OCI-LY1 (cell line): ENCODE measurements around the gene KRT5.

Source experiments
- H2AFZ ChIP-seq: fragments of 200-600 bp; sonication (generic), shearing (Covaris generic); 2 replicates; pipeline ENCODE4 v1.6.0; 2014; ENCODE audit warnings: antibody characterized with exemption, mild to moderate bottlenecking, low read length
- H3F3A ChIP-seq: fragments of 200-600 bp; sonication (generic), shearing (Covaris generic); 2 replicates; pipeline ENCODE4 v1.6.0; 2014; ENCODE audit warnings: mild to moderate bottlenecking, antibody characterized with exemption, low read length, moderate library complexity; ENCODE audit not compliant: insufficient read depth
- H3K27ac ChIP-seq: fragments of 200-600 bp; sonication (generic); 2 replicates; pipeline ENCODE4 v1.5.1; 2014; ENCODE audit warnings: low read length, mixed run types, mild to moderate bottlenecking, low read depth; ENCODE audit not compliant: poor library complexity, severe bottlenecking
- H3K27me3 ChIP-seq: fragments of 200-600 bp; sonication (generic); 2 replicates; pipeline ENCODE4 v1.6.0; 2014; ENCODE audit warnings: antibody characterized with exemption, mild to moderate bottlenecking, low read length, moderate library complexity; ENCODE audit not compliant: insufficient read depth
- H3K36me3 ChIP-seq: fragments of 200-600 bp; sonication (generic); 2 replicates; pipeline ENCODE4 v1.6.1; 2014; ENCODE audit warnings: mild to moderate bottlenecking, antibody characterized with exemption, low read length, moderate library complexity, mixed read lengths; ENCODE audit not compliant: insufficient read depth
- H3K4me1 ChIP-seq: fragments of 200-600 bp; sonication (generic); 2 replicates; pipeline ENCODE4 v1.5.1; 2014; ENCODE audit warnings: mild to moderate bottlenecking, low read length, moderate library complexity; ENCODE audit not compliant: insufficient read depth, severe bottlenecking
- H3K4me2 ChIP-seq: fragments of 200-600 bp; sonication (generic), shearing (Covaris generic); 2 replicates; pipeline ENCODE4 v1.6.1; 2014; ENCODE audit warnings: low read length
- H3K4me3 ChIP-seq: fragments of 200-600 bp; sonication (generic); 2 replicates; pipeline ENCODE4 v1.5.1; 2014; ENCODE audit warnings: low read length, low read depth, mild to moderate bottlenecking, mixed read lengths; ENCODE audit not compliant: poor library complexity, severe bottlenecking
- H3K79me2 ChIP-seq: fragments of 200-600 bp; shearing (Covaris generic); 2 replicates; pipeline ENCODE4 v1.6.1; 2016; ENCODE audit warnings: mixed run types, low read length, mixed read lengths; ENCODE audit not compliant: insufficient read depth
- H3K9ac ChIP-seq: fragments of 200-600 bp; sonication (generic), shearing (Covaris generic); 2 replicates; pipeline ENCODE4 v1.6.1; 2014; ENCODE audit warnings: mild to moderate bottlenecking, low read length, mixed read lengths
- H3K9me2 ChIP-seq: fragments of 200-600 bp; sonication (generic), shearing (Covaris generic); 2 replicates; pipeline ENCODE4 v1.6.1; 2014; ENCODE audit warnings: low read depth, mild to moderate bottlenecking, low read length, mixed read lengths
- H3K9me3 ChIP-seq: fragments of 200-600 bp; shearing (Covaris generic); 2 replicates; pipeline ENCODE4 v1.6.1; 2014; ENCODE audit warnings: low read length, mixed read lengths
- H4K20me1 ChIP-seq: fragments of 200-600 bp; sonication (generic), shearing (Covaris generic); 2 replicates; pipeline ENCODE4 v1.6.0; 2016; ENCODE audit warnings: mild to moderate bottlenecking, low read length; ENCODE audit not compliant: insufficient read depth
- EZH2 ChIP-seq: fragments of 200-600 bp; sonication (generic), shearing (Covaris generic); IDR thresholded peaks from 2 replicates; pipeline ENCODE4 v1.8.0; 2017; ENCODE audit warnings: borderline replicate concordance, mixed run types, mild to moderate bottlenecking, antibody characterized with exemption, low read length, moderate library complexity, mixed read lengths
- TF ChIP-seq, protein P1 (sequence below): fragments of 200-600 bp; sonication (generic), shearing (Covaris generic); IDR thresholded peaks from 2 replicates; pipeline ENCODE4 v1.5.1; 2017; ENCODE audit warnings: mild to moderate bottlenecking, antibody characterized with exemption, low read length, moderate library complexity, mixed read lengths

Gene KRT5

DNA sequence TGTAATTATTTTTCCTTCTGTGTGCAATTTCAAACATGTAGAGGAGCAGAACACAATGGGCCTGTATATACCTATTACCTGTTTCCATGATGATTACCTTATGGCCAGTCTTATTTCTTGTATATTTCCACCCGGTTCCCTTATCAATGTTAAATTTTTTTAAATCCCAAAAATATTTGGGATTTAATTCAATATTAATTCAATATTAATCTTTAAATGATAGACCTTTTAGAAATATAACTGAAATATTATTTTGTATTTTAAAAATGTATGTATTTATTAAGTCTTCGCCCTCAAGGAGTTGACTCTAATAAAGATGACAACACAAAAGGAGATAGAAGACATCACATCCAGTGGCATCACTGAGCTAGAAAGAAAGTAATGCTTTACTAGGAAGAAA is 46.0 kb downstream of the KRT5 start:
- Histone ChIP-seq H3K79me2 (no peaks in the 10 kb centered on the region), H3K4me3 (no peak overlapping the region), H3K4me1 (no peaks in the 10 kb centered on the region), H3K27ac (no peak overlapping the region), H3K27me3 (no peaks in the 10 kb centered on the region), H3K9me3 (no peaks in the 10 kb centered on the region), H4K20me1 (no peaks in the 10 kb centered on the region), H3K9me2 (no peaks in the 10 kb centered on the region), H2AFZ (no peak overlapping the region), H3K4me2 (no peak overlapping the region), H3F3A (no peaks in the 10 kb centered on the region), H3K36me3 (no peaks in the 10 kb centered on the region), H3K9ac (no peak overlapping the region)
- no peak for TF ChIP-seq EZH2
- TF ChIP-seq, protein P1, sequence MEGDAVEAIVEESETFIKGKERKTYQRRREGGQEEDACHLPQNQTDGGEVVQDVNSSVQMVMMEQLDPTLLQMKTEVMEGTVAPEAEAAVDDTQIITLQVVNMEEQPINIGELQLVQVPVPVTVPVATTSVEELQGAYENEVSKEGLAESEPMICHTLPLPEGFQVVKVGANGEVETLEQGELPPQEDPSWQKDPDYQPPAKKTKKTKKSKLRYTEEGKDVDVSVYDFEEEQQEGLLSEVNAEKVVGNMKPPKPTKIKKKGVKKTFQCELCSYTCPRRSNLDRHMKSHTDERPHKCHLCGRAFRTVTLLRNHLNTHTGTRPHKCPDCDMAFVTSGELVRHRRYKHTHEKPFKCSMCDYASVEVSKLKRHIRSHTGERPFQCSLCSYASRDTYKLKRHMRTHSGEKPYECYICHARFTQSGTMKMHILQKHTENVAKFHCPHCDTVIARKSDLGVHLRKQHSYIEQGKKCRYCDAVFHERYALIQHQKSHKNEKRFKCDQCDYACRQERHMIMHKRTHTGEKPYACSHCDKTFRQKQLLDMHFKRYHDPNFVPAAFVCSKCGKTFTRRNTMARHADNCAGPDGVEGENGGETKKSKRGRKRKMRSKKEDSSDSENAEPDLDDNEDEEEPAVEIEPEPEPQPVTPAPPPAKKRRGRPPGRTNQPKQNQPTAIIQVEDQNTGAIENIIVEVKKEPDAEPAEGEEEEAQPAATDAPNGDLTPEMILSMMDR: no peak

GRCh38 chr12:52473768-52474167 is 46.4 kb downstream of the KRT5 start, which contains the start of gene KRT6C:
Gene KRT6C, minus strand, starts transcription at chr12:52473805. Its CDS starts 68 bp downstream, at chr12:52473737.
- no peak within 1 kb of the TSS for H3K27ac ChIP-seq

GRCh38 chr12:52469853-52470252 is 50.3 kb downstream of the KRT5 start:
- Histone ChIP-seq H3K9me2 (no peaks in the 10 kb centered on the region), H3K4me2 (no peak overlapping the region), H3F3A (no peaks in the 10 kb centered on the region), H3K27ac (no peak overlapping the region), H3K4me1 (no peaks in the 10 kb centered on the region), H3K36me3 (no peaks in the 10 kb centered on the region), H3K4me3 (no peak overlapping the region), H3K9me3 (no peaks in the 10 kb centered on the region), H4K20me1 (no peaks in the 10 kb centered on the region), H3K79me2 (no peaks in the 10 kb centered on the region), H3K27me3 (no peaks in the 10 kb centered on the region), H3K9ac (no peak overlapping the region), H2AFZ (no peak overlapping the region)
- TF ChIP-seq, protein P1: no peak
- TF ChIP-seq EZH2: no peak

More at GRCh38 chr12:52473768-52474167, 46.4 kb downstream of the KRT5 start, which contains the start of gene KRT6C:
- Histone ChIP-seq H2AFZ (no peak within 1 kb of the TSS), H3K9ac (no peak within 1 kb of the TSS), H3K79me2 (no peaks in the 10 kb centered on the region), H3K4me1 (no peaks in the 10 kb centered on the region), H3K9me2 (no peaks in the 10 kb centered on the region), H3K36me3 (no peaks in the 10 kb centered on the region), H3K4me3 (no peak within 1 kb of the TSS), H3F3A (no peaks in the 10 kb centered on the region), H3K27me3 (no peaks in the 10 kb centered on the region), H3K4me2 (no peak within 1 kb of the TSS), H3K9me3 (no peaks in the 10 kb centered on the region), H4K20me1 (no peaks in the 10 kb centered on the region)
- TF ChIP-seq, protein P1: no peak
- TF ChIP-seq EZH2: no peak
